GM19324 (cell line): ENCODE results near the gene KAT2B.
"Not testable (repeated sequence)": the region's sequence is repeated elsewhere in the genome, so short reads cannot be mapped to it uniquely, and the experiment has no call there.

Source experiments
- ATAC-seq: cut with Tn5 transposase; IDR thresholded peaks from one replicate; pipeline ENCODE4 v1.9.1; 2021; ENCODE audit warnings: mild to moderate bottlenecking, moderate library complexity; ENCODE audit not compliant: unreplicated experiment, low FRiP score

KAT2B gene

DNA sequence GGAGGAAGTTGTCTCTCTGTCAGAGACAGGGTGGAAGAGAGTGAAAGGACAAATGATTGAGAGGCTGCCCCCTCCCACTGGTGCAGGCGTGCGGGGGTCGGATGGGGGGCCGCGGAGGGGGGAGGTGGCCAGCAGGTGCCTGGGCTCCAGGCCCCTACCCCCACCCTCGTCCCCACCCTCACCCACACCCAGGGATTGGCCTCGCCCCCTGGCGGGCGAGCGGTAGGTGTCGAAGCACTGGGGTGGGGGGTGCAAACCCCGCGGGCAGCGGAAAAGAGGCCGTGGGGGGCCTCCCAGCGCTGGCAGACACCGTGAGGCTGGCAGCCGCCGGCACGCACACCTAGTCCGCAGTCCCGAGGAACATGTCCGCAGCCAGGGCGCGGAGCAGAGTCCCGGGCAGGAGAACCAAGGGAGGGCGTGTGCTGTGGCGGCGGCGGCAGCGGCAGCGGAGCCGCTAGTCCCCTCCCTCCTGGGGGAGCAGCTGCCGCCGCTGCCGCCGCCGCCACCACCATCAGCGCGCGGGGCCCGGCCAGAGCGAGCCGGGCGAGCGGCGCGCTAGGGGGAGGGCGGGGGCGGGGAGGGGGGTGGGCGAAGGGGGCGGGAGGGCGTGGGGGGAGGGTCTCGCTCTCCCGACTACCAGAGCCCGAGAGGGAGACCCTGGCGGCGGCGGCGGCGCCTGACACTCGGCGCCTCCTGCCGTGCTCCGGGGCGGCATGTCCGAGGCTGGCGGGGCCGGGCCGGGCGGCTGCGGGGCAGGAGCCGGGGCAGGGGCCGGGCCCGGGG lies at the start of gene KAT2B:
KAT2B (plus strand) TSS at position 682 of the 783 bp plus-strand sequence; CDS start at position 714, 32 bp downstream.
- ATAC-seq: peak; percentile 71

DNA sequence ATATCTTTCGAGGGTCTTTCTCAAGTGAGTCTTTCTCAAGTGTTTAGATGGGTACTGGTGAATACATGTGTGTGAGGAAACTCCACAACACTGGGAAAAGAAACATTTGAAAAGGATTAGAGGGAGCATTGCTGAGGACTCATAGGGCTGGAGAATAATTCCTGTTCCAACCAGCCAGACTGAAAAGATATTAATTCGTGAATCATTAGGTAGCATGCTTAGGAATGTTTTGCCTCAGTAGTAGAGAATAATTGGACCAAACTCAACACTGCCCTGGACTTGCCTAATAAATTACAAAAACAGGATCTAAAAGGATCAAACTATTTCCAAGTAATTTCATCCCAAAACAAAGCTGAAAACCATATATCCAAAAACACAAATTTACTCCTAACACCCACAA lies 45.5 kb upstream of the KAT2B start:
- ATAC-seq: no peak

DNA sequence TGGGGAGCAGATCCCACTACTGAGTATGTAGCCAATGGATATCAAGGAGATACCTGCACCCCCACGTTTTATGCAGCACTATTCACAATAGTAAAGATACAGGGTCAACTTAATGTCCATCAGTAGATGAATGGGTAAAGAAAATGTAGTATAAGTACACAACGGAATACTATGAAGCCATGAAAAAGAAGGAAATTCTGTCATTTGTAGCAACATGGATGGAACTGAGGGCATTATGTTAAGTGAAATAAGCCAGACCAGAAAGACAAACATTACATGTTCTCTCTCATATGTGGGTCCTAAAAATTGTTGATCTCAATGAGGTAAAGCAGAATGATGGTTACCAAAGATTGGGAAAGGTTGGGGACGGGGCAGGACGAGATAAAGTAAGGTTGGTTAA lies 42.7 kb upstream of the KAT2B start:
- no peak for ATAC-seq

DNA sequence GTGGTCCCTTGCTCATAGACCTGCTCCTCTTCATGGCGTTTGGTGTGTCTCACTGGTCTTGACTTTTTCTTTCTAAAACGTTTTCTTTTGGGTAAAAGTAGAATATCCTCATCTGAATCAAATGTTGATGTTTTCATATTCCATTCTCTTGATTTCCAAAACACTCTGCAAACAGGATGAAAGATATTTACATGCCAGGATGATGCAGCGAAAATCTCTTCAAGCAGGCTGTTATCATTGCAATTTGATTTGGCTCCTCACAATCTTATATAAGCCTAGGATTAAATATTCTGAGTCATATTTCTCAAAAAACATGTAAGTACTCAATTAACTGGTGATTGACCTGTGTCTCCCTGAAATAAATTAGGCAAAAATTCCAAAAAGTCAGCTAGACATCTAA lies 38.3 kb upstream of the KAT2B start:
- no peak for ATAC-seq

DNA sequence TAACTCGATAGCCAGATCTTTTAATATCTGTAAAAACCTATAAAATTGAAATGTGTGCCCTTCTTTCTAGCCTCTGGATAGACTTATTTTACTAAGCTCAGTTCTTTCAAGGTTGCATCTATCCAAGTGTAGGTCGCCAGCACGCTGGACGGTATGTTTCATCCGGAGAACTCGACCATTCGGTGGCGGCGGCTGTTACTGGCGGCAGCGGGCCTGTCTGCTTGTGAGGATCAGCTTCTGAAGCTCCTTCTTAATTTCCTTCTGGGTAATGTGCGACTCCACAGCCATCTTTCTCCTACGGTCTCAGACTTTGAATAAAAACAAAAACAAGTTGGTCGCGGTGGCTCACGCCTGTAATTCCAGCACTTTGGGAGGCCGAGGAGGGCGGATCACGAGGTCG lies 32.3 kb upstream of the KAT2B start:
- no peak for ATAC-seq

DNA sequence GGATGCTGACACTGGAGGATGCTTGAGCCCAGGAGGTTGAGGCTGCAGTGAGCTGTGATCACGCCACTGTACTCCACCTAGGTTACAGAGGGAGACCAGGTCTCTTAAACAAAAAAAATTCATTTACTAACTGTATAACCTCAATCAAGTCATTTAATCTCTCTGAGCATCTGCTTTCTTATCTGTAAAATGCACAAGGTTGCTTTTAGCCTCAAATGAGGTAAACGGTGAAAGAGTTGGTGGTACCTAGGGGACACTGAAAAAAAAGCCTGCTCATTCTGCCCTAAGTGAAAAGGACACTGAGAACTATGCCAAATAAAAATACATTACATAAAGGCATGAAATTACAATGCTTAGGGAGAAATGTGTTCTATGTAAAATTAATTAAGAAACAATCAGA lies 31.6 kb upstream of the KAT2B start:
- ATAC-seq: no peak

DNA sequence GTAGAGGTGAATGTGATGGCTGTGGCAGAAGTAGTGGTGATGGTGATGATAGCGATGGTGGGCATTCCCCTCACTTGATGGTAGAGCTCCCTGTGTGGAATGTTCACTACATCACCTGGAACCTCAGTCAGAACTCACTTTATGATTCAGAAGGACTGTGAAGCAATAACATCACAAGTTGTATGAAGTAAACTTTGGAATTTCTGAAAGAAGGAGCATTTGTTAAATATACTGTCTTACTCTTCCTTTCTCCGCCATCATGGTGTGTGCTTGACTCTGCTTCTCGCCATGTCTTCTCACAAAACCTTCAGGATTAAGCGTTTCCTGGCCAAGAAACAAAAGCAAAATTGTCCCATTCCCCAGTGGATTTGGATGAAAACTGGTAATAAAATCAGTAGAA lies 28.1 kb upstream of the KAT2B start, which contains the start of gene PP2D1:
PP2D1 (minus strand) TSS at position 101 of the 400 bp plus-strand sequence. CDS start 192 bp downstream, outside the sequence.
- no peak for ATAC-seq

DNA sequence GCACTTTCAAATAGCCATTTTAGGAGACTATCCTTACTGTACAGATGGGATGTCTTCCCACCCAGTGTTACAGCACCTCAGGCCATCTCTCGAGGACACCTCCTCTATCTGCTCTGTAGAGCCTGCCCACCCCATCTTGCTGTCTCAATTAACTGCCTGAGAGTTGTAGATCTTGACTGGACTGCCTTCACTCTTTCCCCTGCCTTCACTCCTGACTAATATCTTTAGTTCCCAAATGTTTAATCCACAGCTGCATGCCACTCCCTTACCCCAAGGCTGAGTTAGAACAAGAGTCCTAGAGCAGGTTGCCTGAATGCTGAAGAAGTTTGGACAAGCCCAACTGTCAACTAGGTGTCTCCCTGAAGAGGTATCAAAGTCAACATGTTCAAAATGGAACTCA lies 26.9 kb upstream of the KAT2B start:
- ATAC-seq: no peak

DNA sequence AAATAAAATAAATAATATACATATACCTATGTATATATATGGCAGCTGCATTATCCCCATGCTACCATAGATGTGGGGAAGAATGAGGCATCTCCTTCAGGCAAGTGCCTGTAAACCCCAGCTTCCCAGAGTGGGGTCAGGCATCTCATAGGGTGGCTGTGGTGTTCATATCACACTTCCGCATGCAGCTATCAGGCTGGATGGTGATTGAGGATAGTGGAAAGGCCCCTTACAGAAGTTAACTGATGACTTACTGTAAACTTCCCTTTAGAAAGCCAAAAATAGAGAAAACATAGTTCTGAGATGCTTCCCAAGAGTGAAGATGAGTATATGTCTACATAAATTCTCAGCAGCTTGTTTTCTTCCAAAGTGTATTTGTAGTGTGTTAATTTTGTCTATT lies 24.7 kb upstream of the KAT2B start:
- ATAC-seq: no peak

DNA sequence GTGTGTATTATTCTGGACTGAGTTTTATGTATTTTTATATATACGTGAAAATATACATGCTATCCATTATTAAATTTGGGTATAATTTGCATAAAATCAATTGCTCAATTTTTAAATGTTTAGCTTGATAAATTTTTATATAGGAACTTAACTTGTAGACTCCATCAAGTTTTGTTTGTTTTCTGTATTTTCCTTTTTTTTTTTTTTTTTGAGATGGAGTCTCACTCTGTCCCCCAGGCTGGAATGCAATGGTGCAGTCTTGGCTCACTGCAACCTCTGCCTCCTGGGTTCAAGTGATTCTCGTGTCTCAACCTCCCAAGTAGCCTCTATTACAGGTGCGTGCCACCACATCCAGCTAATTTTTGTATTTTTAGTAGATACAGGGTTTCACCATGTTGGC lies 24.2 kb upstream of the KAT2B start:
- ATAC-seq: not testable (repeated sequence)

DNA sequence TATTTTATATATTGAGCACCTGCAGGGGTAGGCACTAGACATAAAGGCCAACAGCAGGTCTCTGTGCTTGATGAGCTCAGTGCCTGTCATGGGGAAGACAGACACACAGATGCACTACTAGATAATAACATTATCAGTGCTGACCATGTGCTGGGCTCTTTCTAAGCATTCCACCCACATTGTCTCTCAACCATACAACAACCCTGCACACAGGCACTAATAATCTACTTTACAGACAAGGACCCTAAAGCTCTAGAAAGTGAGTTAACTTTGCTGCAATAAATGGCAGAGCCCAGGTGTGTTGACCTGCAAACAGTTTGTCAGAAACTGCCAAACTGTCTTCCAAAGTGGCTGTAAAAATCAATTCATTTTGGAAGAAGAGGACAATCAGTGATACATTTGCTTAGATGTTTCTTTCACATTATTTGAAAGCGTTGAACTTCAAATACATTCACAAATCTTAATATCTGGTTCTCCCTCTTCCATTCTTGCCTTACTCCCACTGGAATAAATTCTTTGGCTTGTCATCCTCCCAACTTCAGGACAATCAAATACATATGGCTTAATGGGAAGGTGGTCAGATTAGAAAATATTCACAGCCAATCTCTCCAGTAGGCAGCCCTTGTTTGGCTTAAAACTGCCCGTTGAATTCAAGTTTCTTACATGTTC lies 17.2 kb upstream of the KAT2B start:
- no peak for ATAC-seq

DNA sequence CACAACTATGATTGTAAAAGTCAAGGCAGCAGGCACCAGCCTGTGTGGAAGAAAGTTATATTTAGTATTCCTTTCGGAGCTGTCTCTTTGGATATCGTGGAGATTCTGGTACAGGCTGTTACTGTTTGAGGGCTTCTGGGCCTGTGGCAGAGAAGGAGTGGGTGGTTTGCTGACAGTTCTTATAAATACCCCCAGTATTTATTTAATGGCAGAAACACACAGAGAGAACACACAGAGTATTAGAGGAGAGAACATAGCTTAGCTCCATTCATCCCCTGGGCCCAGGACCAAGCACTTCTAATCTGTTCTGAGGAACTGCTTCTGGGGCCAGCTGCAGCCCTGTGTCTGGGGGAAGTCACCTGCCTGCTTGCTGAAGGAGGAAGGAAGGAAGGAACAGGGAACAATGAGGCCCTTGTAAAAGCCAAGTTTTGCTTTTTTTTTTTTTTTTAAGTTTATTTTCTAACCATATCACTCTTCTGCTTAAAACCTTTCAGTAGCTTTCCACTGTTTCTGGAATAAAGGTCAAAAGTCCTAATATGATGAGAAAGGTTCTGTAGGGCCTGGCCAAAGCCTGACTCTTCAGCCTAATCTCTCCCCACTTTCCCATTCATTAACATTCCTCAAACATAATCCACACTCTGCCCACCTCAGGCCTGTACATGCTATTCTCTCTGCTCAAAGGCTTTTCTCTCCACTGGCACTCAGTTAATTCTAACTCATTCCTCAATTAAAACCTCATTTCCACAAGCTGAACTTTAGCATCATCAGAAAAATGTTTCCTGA lies 16.4 kb upstream of the KAT2B start:
- no peak for ATAC-seq

DNA sequence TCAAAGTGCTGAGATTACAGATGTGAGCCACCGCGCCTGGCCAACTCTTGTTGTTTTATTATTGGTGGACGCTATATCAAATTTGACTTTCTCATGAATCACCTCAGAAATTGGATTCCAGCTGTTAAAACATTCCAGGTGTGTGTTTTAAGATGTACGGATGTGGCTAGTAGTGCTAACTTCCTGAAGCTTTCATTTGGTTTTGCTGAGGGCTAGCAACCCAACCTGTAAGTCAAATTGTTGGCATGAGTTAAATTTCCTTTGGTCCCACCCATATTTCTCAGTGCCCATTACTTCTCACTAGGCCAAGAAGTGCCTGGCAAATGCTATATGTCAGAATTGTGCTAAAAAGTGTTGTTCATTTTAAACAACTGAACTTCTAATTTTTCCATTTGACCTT lies 13.1 kb upstream of the KAT2B start:
- no peak for ATAC-seq

DNA sequence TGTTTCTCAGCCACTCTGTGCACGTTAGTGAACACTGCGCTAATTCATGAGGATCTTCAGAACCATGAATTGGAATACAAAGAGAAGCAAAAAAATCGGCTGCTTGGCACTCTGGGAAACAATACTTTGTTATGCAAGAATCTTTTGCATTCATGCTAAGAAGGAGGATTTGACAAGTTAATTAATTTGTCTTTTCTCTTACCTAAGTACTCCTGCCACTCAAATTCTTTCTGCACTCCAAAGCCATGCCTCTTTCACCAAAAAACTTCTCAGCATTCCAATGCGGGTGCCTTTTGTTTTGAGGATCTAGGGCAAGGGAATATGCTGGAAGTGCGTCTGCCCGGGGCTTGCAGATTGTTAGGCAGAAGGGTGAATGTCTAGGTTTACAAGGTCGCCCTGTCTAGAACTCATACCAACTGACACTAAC lies 11.3 kb upstream of the KAT2B start:
- no peak for ATAC-seq

DNA sequence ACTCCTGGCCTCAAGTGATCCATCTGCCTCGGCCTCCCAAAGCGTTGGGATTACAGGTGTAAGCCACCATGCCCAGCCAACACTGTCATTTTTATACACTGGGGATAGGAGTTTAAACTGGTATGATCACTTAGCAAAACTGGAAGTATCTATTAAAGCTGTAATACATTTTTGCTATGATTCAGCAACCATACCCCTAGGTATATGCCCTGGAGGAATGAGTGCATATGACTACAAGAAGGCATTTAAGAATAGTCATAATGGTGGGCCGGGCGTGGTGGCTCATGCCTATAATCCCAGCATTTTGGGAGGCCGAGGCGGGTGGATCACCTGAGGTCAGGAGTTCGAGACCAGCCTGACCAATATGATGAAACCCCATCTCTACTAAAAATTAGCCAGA lies 8.3 kb upstream of the KAT2B start:
- ATAC-seq: not testable (repeated sequence)

DNA sequence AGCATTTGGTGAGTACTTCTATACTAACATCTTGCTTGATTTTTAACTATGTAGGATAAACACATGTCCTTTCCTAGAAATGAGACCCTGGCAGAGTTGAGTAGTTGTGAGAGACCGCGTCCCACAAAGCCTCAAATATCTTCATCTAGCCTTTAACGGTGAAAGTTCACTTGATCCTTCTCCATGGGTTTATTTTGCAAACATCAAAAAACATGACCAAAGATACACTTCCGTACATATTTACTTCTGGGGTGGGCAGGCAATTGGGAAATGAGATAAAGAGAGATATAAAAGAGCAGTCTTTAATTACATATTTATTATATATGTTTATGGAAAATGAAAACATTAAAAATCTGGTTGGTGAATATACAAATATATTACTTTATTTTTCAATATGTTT lies 5.2 kb upstream of the KAT2B start:
- ATAC-seq: no peak

DNA sequence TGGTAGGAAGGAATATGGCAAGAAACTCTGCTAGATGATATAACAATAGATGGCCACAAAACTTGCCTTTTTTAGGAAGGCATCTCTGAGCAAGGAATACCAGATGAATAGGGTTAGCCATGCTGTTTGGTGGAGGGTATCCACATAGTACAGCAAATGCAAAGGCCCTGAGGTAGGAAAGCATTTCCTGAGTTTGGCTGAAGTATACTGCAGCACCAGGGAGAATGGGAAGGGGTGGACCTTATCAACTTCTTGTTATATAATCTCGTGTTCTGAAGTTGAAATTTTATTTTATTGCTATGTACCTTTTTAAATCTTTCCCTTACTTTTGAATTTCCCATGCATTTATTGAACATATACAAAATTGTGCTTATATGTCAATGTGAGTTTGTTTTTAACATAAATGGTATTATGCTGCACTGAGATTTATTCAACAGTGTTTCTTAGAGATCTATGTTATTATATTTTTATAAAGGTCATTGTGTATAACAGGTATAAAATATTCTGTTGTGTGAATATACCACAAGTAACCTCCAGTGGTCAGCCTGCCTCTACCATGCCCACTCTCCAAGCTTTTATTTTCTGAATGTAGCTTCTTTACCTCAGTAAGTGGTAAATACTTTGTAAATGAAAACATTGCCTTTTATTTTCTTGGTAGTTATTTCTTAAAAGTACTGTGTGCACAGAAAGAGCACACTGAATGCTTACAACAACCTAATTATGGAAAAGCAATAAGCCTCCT lies 2.8 kb upstream of the KAT2B start:
- ATAC-seq: no peak

DNA sequence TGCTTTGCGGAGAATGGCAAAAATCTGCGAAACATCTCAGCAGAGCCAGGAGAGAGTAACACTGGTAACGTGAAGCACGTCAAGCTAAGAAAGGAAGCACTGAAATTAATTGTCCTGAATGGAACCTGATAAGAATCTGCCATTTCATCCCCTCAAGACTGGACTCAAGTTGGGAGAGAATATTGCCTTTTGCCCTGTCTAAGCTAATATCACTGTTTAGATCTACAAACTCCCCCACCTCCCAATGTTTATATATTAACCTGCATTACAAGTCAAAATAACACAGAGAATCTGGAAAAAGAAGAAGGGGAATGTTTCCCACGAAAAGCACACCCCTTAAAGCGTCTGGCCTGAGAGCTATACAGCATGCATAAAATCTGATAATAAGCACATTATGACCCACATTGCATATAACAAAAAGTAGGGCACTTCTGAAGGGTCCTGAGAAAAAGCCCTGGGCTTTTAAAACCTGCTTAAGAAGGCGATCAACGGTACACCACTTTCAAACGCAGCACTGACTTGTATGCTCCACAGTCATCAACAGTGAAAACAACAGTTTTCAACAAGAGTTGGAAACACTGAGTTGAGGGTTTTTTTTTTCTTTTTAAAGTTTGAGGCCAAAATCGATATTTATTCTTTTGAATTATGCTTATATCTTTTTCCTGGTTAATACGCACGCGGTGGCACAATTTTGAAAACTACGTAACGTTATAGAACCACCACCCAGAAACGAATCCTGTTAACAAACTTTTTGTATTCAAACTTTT lies 1.4 kb upstream of the KAT2B start:
- ATAC-seq: no peak

DNA sequence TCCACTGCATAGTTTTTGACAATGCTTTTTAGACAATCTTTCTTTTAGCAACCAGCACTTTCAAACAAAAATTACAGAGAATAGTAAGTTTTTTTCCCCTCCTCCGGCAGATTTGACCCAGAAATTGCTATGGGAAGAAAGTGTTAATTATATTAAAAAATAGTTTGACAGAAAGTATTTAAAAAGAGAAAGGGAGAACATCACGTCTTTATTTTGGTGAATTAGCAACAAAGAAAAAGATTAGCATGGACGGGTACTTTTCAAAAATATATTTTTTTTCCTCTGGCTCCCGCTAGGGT lies 831 bp upstream of the KAT2B start:
- ATAC-seq: no peak
